HG02763 (cell line): ENCODE data around the gene DSG4.

Source experiments
- ATAC-seq: cut with Tn5 transposase; IDR thresholded peaks from one replicate; pipeline ENCODE4 v1.9.1; 2021; ENCODE audit warnings: mild to moderate bottlenecking, moderate library complexity; ENCODE audit not compliant: unreplicated experiment

The DSG4 gene

DNA sequence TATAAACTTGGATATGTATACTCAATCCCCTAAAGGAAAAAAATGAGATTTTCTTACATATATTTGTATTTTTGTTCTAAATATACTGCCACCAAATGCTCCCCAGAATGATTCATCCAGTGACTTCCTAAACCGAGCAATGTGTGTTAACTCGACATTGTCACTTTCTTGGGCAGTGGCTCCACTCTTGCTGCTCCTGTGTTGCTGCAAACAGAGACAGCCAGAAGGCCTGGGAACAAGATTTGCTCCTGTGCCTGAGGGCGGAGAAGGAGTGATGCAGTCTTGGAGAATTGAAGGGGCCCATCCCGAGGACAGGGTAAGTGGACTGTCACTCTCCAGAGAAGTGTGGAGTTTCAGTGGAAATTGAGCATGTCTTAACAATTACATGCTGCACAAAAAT is 32.7 kb downstream of the DSG4 start:
- ATAC-seq = no peak

- no peak for ATAC-seq
Observed at GRCh38 chr18:31410716-31411483, 34.3 kb downstream of the DSG4 start.

DNA sequence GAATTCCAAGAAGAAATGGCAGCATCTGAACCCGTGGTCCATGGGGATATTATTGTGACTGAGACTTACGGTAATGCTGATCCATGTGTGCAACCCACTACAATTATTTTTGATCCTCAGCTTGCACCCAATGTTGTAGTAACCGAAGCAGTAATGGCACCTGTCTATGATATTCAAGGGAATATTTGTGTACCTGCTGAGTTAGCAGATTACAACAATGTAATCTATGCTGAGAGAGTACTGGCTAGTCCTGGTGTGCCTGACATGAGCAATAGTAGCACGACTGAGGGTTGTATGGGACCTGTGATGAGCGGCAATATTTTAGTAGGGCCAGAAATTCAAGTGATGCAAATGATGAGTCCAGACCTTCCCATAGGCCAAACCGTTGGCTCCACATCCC is 36.6 kb downstream of the DSG4 start:
- ATAC-seq = no peak

GRCh38 chr18:31417850-31418249 is 41.3 kb downstream of the DSG4 start:
- ATAC-seq = no peak

- ATAC-seq = no peak
Observed at GRCh38 chr18:31419457-31419932, 42.9 kb downstream of the DSG4 start.

DNA sequence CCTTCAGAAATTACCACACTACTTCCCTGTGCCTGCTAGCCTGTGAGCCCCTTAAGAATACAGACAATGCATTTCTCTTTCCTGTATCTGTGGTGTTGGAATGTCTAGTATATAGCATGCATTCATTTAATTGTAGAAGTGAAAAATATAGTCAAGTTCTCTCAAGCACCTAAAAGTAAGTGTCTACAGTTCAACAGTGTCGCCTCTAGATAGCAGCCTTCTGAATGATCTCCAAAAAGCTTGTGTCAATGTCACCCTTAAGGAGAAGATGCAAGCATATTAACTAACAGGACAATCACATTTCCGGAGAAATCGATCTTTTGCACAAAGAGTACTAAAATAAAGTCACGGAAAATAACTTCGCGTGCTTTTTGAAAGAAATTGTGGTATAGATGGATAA is 43.5 kb downstream of the DSG4 start:
- ATAC-seq = no peak

GRCh38 chr18:31420524-31420923 is 43.9 kb downstream of the DSG4 start:
- no peak for ATAC-seq

GRCh38 chr18:31424383-31424988 is 47.9 kb downstream of the DSG4 start:
- no peak for ATAC-seq

DNA sequence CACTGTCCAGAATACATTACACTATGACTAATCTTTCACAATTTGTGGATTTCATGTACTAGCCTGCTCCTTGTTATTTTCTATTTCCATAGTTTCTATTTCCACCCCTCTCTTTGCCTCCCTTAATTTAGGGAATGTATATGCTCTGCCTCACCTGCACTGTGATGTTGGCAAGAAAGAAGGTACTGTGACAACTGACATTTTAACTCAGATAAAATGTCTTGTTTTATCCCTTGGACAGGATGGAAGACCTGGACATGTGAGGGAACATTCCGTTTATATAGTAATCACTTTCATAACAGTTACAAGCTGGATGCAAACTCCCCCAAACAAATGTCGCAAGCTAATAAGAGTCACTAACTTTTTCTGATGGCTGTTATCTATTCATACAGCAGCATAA is 49.4 kb downstream of the DSG4 start:
- ATAC-seq = no peak

DNA sequence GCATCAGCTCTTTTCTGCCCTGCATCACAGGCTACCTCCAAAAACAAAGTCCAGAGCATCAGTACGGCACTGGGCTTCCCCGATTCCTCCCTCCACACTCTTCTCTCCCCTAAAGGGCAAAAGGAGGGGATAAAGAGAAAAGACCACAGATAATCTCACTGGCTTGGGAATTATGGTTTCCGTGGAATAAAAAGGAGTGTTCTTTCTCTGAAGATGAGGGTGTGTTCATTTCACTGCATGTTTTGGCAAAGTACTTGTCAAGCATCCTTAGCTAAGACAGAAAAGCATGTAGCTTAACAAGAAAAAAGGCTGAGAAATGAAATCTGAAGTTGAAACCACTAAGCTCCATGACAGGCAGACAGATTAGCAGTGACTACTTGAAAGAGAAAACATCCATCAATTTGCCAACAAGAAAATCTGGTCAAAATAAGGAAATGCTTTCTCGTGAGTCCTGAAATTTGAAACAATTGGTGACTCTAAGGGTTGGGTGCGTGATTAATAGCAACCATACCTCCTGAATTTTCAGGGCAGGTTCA is 50.4 kb downstream of the DSG4 start:
- ATAC-seq = no peak

- no peak for ATAC-seq
Observed at GRCh38 chr18:31428211-31428610, 51.6 kb downstream of the DSG4 start.

DNA sequence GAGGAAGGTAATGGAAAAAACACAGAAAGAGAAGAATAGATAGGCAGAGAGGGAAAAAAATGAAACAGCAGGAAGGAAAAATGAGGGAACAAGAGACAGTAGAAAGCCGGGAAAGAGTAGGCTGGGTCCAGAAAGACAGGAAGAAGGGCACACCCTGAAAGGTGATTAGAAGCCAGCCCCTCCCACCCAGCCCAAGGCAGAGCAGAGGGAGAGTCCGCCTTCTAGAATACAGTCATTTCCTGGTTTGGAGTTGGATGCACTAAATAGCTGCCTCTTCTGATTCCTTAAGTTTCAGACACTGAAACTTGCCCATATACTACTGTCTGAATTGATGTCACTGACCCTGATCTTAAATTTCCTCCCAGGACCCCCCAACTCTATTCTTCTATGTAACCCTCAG is 53.0 kb downstream of the DSG4 start:
- no peak for ATAC-seq

DNA sequence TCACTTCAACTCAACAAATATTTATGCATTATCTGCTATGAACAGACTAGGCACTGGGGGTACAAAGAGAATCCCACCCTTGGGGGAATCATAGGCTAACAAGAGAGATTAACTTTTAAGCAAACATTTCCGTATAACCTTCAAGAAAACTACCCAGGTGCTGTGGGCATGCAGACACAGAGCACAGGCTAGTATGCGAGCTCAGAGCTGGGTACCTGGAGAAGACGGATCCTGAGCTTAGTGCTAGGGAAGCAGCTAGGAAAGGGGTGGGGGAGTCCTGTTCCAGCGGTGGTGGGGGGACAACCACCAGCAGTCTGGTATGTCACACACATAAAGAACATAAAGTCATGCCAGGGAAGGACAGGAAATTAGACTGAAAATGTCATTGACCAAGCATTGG is 53.5 kb downstream of the DSG4 start:
- no peak for ATAC-seq

DNA sequence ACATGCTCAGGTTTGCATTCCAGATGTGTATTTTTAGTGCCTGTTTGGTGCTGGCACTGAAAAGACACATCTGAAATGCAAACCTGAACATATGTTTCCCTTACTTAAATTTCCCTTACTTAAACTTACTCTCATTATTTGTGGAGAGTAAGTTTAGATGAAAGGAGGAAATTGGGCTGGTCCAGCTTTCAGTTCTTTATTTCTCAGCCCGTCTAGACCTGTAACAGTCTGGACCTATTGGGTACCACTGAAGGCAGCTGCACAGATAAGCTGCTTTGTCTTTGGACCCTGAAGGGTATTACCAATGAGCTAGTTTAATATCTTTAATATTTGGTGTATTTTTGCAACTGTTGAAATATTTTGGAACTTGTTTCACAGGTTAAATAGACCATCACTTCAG is 54.0 kb downstream of the DSG4 start:
- ATAC-seq = no peak

- no peak for ATAC-seq
Observed at GRCh38 chr18:31432316-31432715, 55.7 kb downstream of the DSG4 start.

DNA sequence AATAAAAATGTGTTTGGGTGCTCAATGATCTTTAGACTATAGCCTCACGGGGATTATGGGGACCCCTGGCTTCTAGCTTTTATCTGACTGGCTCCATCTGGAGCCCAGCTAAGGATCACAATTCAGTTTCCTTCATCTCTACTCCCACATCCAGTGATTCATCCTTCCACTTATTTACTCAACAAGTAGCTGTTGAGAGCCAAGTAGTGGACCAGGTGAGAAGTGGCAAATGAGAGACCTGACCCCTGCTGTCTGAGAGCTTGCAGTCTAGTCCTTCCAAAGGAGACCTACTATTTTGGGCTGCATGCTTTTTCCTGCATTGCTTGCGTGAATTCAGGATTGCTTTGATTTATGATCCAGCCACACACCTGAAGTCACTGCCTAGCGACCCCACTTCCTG is 60.2 kb downstream of the DSG4 start:
- no peak for ATAC-seq

DNA sequence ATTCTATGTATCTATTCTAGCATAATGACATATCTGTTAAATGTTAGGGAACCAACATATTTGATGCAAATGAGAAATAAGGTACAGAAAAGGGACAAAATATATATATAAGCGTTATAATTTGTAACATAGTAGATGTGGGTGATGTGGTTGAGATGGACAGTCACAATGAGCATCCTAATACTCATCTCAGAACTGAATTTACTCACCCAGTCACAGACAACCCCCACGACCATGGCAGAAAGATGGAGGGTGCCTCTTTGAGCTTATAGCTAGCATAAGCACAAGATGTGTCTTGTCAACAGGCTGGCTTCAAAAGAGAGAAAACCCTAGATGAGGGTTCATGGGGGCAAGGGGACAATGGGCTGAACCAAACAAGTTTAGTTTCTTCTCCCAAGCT is 61.8 kb downstream of the DSG4 start:
- no peak for ATAC-seq

DNA sequence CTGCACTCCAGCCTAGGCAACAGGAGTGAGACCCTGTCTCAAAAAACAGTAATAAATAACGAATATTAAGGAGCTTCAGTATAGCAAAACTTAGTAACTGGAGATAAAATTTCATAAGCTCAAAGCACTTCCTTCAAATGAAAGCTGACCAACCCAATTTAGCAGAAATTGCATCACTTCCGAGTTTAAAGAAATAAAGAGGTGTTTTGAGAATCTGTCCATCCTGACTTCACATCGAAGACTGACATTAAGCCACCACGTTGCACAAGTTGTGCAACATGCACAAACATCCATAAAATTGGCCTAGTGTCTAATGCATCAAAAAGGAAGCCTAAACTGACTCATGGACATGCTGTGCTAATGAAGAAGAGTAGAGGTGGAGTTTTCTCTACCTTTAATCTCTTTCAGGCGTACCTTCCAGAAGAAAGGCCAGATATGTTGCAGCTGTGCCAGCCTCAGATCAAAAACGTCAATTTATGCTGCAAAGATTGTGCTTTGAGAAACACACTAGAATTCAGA is 63.3 kb downstream of the DSG4 start:
- ATAC-seq = no peak

DNA sequence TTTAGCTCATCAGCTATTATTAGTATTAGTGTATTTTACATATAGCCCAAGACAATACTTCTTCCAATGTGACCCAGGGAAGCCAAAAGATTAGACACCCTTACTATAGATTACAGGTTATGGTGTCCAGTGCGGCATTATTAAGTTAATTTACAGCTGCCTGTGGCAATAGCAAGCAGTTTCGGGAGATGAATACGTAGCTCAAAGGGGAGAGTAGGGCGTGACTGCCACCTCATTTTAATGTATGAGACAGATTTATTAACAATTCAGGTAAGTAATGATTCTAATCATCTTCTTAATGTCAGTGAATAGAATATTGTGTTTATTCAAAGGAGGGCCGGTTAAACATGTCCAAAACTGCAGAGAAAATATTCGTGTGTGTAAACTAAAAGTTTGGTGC is 64.2 kb downstream of the DSG4 start:
- no peak for ATAC-seq

GRCh38 chr18:31441493-31441892 is 64.9 kb downstream of the DSG4 start:
- no peak for ATAC-seq

GRCh38 chr18:31444142-31444541 is 67.6 kb downstream of the DSG4 start:
- ATAC-seq = no peak

GRCh38 chr18:31445908-31446307 is 69.3 kb downstream of the DSG4 start:
- no peak for ATAC-seq
